C4-2B (cell line): ENCODE data around the gene PALB2.

Source experiments
- H3K27ac ChIP-seq: fragments of 450-650 bp; 2 replicates; pipeline ENCODE4 v1.5.1; 2017
- CTCF ChIP-seq: fragments of 450-650 bp; conservative IDR thresholded peaks from 2 replicates; pipeline ENCODE4 v1.5.1; 2017; ENCODE audit warnings: mild to moderate bottlenecking
- ZFX ChIP-seq: fragments of 450-650 bp; IDR thresholded peaks from 2 replicates; pipeline ENCODE4 v1.6.1; 2017

The PALB2 gene

GRCh38 chr16:23578101-23578830 is 62.8 kb downstream of the PALB2 start:
- TF ChIP-seq ZFX (no peak), CTCF (no peak)
- H3K27ac ChIP-seq, result no peak overlapping the region

GRCh38 chr16:23577493-23577892 is 63.6 kb downstream of the PALB2 start:
- TF ChIP-seq ZFX (no peak), CTCF (no peak)
- H3K27ac ChIP-seq, result no peak overlapping the region

GRCh38 chr16:23575834-23576233 is 65.3 kb downstream of the PALB2 start:
- no peak overlapping the region for H3K27ac ChIP-seq
- TF ChIP-seq ZFX (no peak), CTCF (no peak)

DNA sequence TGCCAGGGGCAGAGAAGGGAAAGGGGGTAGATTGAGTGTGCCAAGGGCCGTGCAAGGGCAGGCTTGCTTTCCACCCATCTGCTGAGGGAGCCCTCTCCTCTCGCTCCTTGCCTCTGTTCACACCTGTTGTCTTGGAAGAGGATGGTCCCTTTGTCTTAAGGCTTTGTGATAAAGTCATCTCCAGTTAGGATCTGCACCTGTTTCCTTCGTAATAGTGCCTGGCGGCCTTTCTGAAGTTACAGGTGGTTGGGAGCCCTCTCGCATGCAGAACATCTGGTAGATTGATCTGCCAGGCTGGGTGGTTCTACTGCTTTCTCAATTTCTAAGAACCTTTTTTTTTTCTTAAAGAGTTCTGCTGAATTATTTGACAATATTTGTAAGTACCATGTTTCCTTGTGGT is 67.3 kb downstream of the PALB2 start:
- TF ChIP-seq CTCF (no peak), ZFX (no peak)
- H3K27ac ChIP-seq, result no peak overlapping the region

DNA sequence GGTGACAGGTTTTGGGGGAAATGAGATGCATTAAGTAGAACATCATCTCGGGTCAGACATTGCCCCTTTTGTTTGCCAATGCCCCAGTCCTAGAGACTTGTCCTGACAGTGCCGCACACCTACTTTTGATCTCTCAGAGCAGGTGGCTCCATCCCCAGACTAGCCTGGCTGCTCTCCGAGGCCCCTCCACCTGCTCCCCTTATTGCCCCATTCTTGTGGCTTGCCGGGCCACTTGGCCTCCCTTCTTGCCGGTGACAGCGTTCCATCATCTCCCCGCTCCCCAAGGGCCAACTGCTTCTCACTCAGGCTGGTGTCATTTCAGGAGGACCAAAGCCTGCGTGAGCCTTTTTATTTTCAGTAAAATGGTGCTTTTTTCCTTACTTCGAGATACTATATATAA is 68.7 kb downstream of the PALB2 start:
- H3K27ac ChIP-seq, result no peak overlapping the region
- no peak for TF ChIP-seq CTCF
- TF ChIP-seq ZFX, result no peak

GRCh38 chr16:23571895-23572294 is 69.2 kb downstream of the PALB2 start:
- no peak overlapping the region for H3K27ac ChIP-seq
- TF ChIP-seq CTCF (no peak), ZFX (no peak)

DNA sequence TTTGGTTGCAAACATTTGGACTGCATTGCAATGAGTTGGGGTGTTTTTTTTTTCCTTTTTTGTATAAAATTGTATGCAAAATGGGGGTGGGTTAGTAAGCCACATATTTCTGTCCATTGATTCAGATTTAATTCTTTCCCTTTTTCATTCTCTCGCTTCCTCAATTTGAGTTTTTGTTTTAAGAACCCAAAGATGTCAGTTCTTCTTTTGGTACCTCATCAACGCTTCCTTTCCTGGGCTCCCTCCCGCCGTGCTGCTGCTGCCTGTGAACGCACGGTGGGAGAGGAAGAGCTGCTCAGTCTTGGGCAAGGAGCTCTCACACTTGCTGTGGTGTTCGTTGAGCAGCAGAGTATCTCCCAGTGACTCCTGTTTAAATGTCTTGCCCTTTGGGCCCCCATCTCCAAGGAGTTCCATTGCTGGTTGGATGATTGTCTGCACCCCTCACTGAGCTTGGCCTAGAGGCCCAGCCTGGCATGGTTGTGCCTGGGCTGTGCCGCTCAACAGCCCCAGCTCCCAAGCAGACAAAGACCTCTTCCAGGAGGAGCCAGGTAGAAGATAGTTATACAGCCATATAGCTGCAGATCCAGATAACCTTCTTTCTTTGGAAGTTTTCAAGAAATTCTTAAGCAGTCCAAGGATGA is 70.0 kb downstream of the PALB2 start:
- H3K27ac ChIP-seq, result no peak overlapping the region
- TF ChIP-seq ZFX (no peak), CTCF (no peak)
